H1 (cell line): ENCODE measurements around the gene TMA7B. TPM values are rescaled to one million over a fixed set of nuclear protein-coding genes. Genes with fewer than 3 reads are reported as not detected.

Experiments used
- CTCF ChIA-PET: fragments of 300-600 bp; sonication (Branson Sonifier 250); formaldehyde crosslinking; loops from one replicate; lab custom pipeline; 2021; ENCODE audit not compliant: partially characterized antibody; lab: Charles Lee
- POLR2A ChIA-PET: fragments of 300-600 bp; sonication (Branson Sonifier 250); formaldehyde crosslinking; loops from one replicate; lab custom pipeline; 2021; ENCODE audit warnings: inconsistent platforms; ENCODE audit not compliant: partially characterized antibody; lab: Charles Lee
- DNase-seq, 2 experiments: peaks; one replicate each; pipeline versions ENCODE4 v3.0.0 to v3.0.0-alpha.2; 2010 to 2022; ENCODE audit warnings: low spot score in 2 of 2, low read depth in 1 of 2, mixed read lengths in 1 of 2
- FAIRE-seq: peaks from 2 replicates; lab custom pipeline; 2011; peaks lifted over from hg19 to GRCh38; lab: Jason Lieb, UNC
- H2AFZ ChIP-seq: 2 replicates; pipeline ENCODE4 v1.8.1; 2012; ENCODE audit warnings: low read length, inconsistent platforms
- H2AK5ac ChIP-seq: 2 replicates; pipeline ENCODE4 v1.6.1; 2013; ENCODE audit warnings: low read depth, low read length
- H2BK120ac ChIP-seq: replicated peaks from 2 replicates; pipeline ENCODE3; 2013; ENCODE audit warnings: low read depth, low read length, inconsistent platforms
- H2BK12ac ChIP-seq: 2 replicates; pipeline ENCODE4 v1.6.1; 2013; ENCODE audit warnings: low read depth, low read length
- H2BK15ac ChIP-seq: 2 replicates; pipeline ENCODE4 v1.6.1; 2013; ENCODE audit warnings: low read length
- H2BK20ac ChIP-seq: 2 replicates; pipeline ENCODE4 v1.6.1; 2013; ENCODE audit warnings: low read length
- H2BK5ac ChIP-seq: 2 replicates; pipeline ENCODE4 v1.6.1; 2013; ENCODE audit warnings: low read depth, low read length
- H3K14ac ChIP-seq: 2 replicates; pipeline ENCODE4 v1.6.1; 2013; ENCODE audit warnings: inconsistent platforms; ENCODE audit not compliant: insufficient read length
- H3K18ac ChIP-seq: 2 replicates; pipeline ENCODE4 v1.6.1; 2013; ENCODE audit warnings: low read length; ENCODE audit errors: extremely low read depth
- H3K23ac ChIP-seq: 2 replicates; pipeline ENCODE4 v1.6.1; 2013; ENCODE audit warnings: inconsistent platforms; ENCODE audit not compliant: insufficient read length
- H3K23me2 ChIP-seq: 2 replicates; pipeline ENCODE4 v1.6.1; 2013; ENCODE audit warnings: low read depth, low read length
- H3K27ac ChIP-seq: 2 replicates; pipeline ENCODE4 v1.6.1; 2011; ENCODE audit warnings: low read depth, low read length, inconsistent platforms
- H3K27me3 ChIP-seq, 4 experiments: replicated peaks in 1 of 4; 1 replicate in 1 of 4; 2 replicates in 3 of 4; pipeline versions ENCODE4 v1.6.1 to v1.8.1; 2011 to 2013; ENCODE audit warnings: low read length in 3 of 4, mild to moderate bottlenecking in 3 of 4, inconsistent platforms in 2 of 4, mixed read lengths in 2 of 4, moderate library complexity in 1 of 4; ENCODE audit not compliant: control insufficient read depth in 3 of 4, insufficient read depth in 3 of 4; ENCODE audit errors: extremely low read depth in 1 of 4
- H3K36me3 ChIP-seq, 4 experiments: 2 replicates each; pipeline versions ENCODE4 v1.6.1 to v1.8.1; 2011 to 2013; ENCODE audit warnings: mild to moderate bottlenecking in 4 of 4, low read length in 3 of 4, moderate library complexity in 2 of 4, control low read depth in 1 of 4, inconsistent platforms in 1 of 4; ENCODE audit not compliant: insufficient read depth in 4 of 4, control insufficient read depth in 2 of 4
- H3K4ac ChIP-seq: replicated peaks from 2 replicates; pipeline ENCODE3; 2013; ENCODE audit warnings: low read length, low read depth, mixed read lengths, inconsistent platforms; ENCODE audit not compliant: insufficient read length
- H3K4me1 ChIP-seq, 4 experiments: replicated peaks in 1 of 4; 1 replicate in 1 of 4; 2 replicates in 3 of 4; pipeline versions ENCODE4 v1.6.1 to v1.8.1; 2011 to 2013; ENCODE audit warnings: low read length in 3 of 4, inconsistent platforms in 2 of 4, mixed read lengths in 1 of 4; ENCODE audit not compliant: insufficient read depth in 4 of 4, control insufficient read depth in 3 of 4
- H3K4me2 ChIP-seq, 2 experiments: 2 replicates each; pipeline versions ENCODE4 v1.6.1 to v1.8.1; 2011 to 2013; ENCODE audit warnings: low read depth in 2 of 2, low read length in 2 of 2, control low read depth in 1 of 2, inconsistent platforms in 1 of 2, mild to moderate bottlenecking in 1 of 2; ENCODE audit not compliant: insufficient read depth in 1 of 2
- H3K4me3 ChIP-seq, 4 experiments: fragments of 200-600, 300-600 bp in 1 of 4; sonication (generic), shearing (Covaris generic), sonication (Bioruptor Twin) in 1 of 4; 2 replicates each; pipeline versions ENCODE4 v1.5.1 to v1.8.1; 2011 to 2016; ENCODE audit warnings: low read length in 4 of 4, low read depth in 3 of 4, control low read depth in 2 of 4, inconsistent platforms in 2 of 4, mild to moderate bottlenecking in 2 of 4, mixed read lengths in 1 of 4, moderate library complexity in 1 of 4; ENCODE audit not compliant: insufficient read depth in 2 of 4; ENCODE audit errors: extremely low read depth in 1 of 4
- H3K56ac ChIP-seq: replicated peaks from 2 replicates; pipeline ENCODE3; 2013; ENCODE audit warnings: low read depth, mild to moderate bottlenecking, mixed read lengths, low read length, inconsistent platforms; ENCODE audit not compliant: insufficient read length
- H3K79me1 ChIP-seq: 2 replicates; pipeline ENCODE4 v1.6.1; 2013; ENCODE audit warnings: low read depth, low read length, control low read depth
- H3K79me2 ChIP-seq, 2 experiments: 2 replicates each; pipeline versions ENCODE4 v1.6.1 to v1.8.1; 2012 to 2013; ENCODE audit warnings: low read length in 2 of 2, mild to moderate bottlenecking in 2 of 2, inconsistent platforms in 1 of 2; ENCODE audit not compliant: insufficient read depth in 2 of 2, control insufficient read depth in 1 of 2
- H3K9ac ChIP-seq, 4 experiments: replicated peaks in 1 of 4; 1 replicate in 1 of 4; 2 replicates in 3 of 4; pipeline versions ENCODE4 v1.6.1 to v1.8.1; 2011 to 2013; ENCODE audit warnings: low read depth in 3 of 4, low read length in 3 of 4, control low read depth in 2 of 4, mild to moderate bottlenecking in 2 of 4, moderate library complexity in 2 of 4, inconsistent platforms in 1 of 4; ENCODE audit errors: extremely low read depth in 1 of 4
- H3K9me3 ChIP-seq, 2 experiments: 2 replicates each; pipeline versions ENCODE4 v1.6.1 to v1.8.1; 2012 to 2013; ENCODE audit warnings: mild to moderate bottlenecking in 2 of 2, moderate library complexity in 2 of 2, control low read depth in 1 of 2, inconsistent platforms in 1 of 2, low read depth in 1 of 2, low read length in 1 of 2, mixed read lengths in 1 of 2; ENCODE audit not compliant: insufficient read depth in 2 of 2
- H4K20me1 ChIP-seq, 2 experiments: replicated peaks in 1 of 2; 2 replicates each; pipeline versions ENCODE3 to v1.8.1; 2011 to 2013; ENCODE audit warnings: inconsistent platforms in 2 of 2, low read length in 2 of 2, mild to moderate bottlenecking in 1 of 2; ENCODE audit not compliant: insufficient read depth in 2 of 2, control insufficient read depth in 1 of 2
- H4K5ac ChIP-seq: 2 replicates; pipeline ENCODE4 v1.6.1; 2013; ENCODE audit warnings: low read length, low read depth, mixed read lengths, inconsistent platforms; ENCODE audit not compliant: insufficient read length
- H4K8ac ChIP-seq: 2 replicates; pipeline ENCODE4 v1.8.0; 2013; ENCODE audit warnings: mild to moderate bottlenecking, moderate library complexity, low read length, inconsistent platforms; ENCODE audit not compliant: insufficient read depth; ENCODE audit errors: extremely low read depth
- H4K91ac ChIP-seq: replicated peaks from 2 replicates; pipeline ENCODE3; 2013; ENCODE audit warnings: low read length, mixed read lengths, inconsistent platforms; ENCODE audit not compliant: insufficient read length
- ATF3 ChIP-seq: IDR thresholded peaks from 2 replicates; pipeline ENCODE4 v1.6.1; 2011; ENCODE audit warnings: low read depth, mild to moderate bottlenecking, low read length; ENCODE audit not compliant: insufficient read depth
- BACH1 ChIP-seq: IDR thresholded peaks from 2 replicates; pipeline ENCODE4 v1.6.1; 2012; ENCODE audit warnings: low read length, improper control_type of control experiment
- E2F6 ChIP-seq: IDR thresholded peaks from 2 replicates; pipeline ENCODE4 v1.6.1; 2012; ENCODE audit warnings: inconsistent platforms
- HDAC6 ChIP-seq: IDR thresholded peaks from one replicate; pipeline ENCODE4 v1.7.1; 2012; ENCODE audit warnings: low read depth, mild to moderate bottlenecking, inconsistent platforms, low read length, moderate library complexity
- RAD21 ChIP-seq, 2 experiments: IDR thresholded peaks in 1 of 2; conservative IDR thresholded peaks in 1 of 2; 2 replicates each; pipeline ENCODE4 v1.6.1; 2011; ENCODE audit warnings: low read depth in 2 of 2, low read length in 2 of 2, improper control_type of control experiment in 1 of 2, inconsistent platforms in 1 of 2, mild to moderate bottlenecking in 1 of 2, moderate library complexity in 1 of 2
- SIRT6 ChIP-seq: IDR thresholded peaks from one replicate; pipeline ENCODE4 v1.7.1; 2012; ENCODE audit warnings: low read length, inconsistent platforms
- WGBS, 2 experiments: shearing (Covaris generic) in 1 of 2; methylation state at CpG; one replicate each; pipeline versions ENCODE4 v1.1.6 to v1.1.7; 2013 to 2015; ENCODE audit warnings: low lambda C conversion rate in 2 of 2, mixed read lengths in 2 of 2, inconsistent platforms in 1 of 2, low coverage in 1 of 2, missing lambda C conversion rate in 1 of 2; ENCODE audit not compliant: insufficient replicate concordance in 2 of 2, insufficient coverage in 1 of 2, insufficient read length in 1 of 2; ENCODE audit errors: extremely low coverage in 1 of 2, missing lambda C conversion rate in 1 of 2; 5-methylcytosine and 5-hydroxymethylcytosine counted together
- polyA plus RNA-seq, 7 experiments: library from polyadenylated mRNA; depleted of rRNA in 3 of 7; stranded (reverse) in 5 of 7; unstranded in 2 of 7; fragments of >200 nt in 5 of 7; fragments of 200-250 nt in 2 of 7; gene quantifications; 1 replicate in 5 of 7; 2 replicates in 1 of 7; 4 replicates in 1 of 7; pipeline versions ENCODE4 v1.2.1 to v1.2.3, GENCODE V29; 2011 to 2013; ENCODE audit warnings: missing spikeins in 2 of 7, mixed read lengths in 2 of 7
- total RNA-seq: library from RNA; stranded (reverse); fragmentation: NEBNext Ultra II Directional; extraction: Animal tissue kit (Norgen Biotek cat#: 25700); gene quantifications from 2 replicates; pipeline ENCODE4 v1.2.1, GENCODE V29; 2021

Gene TMA7B
- total and polyA plus RNA-seq, 2 of the 8 experiments (the other 6 are each of a cell fraction or from before 2014, with no cell fraction given), result not detected

GRCh38 chr22:39974065-39974464, 13.9 kb downstream of the TMA7B start:
- Histone ChIP-seq H3K4me3 (no peak overlapping the region), H2BK12ac (no peak overlapping the region), H3K4ac (no peak overlapping the region), H2BK15ac (no peak overlapping the region), H3K9me3 (no peaks in the 10 kb centered on the region), H3K4me2 (no peak overlapping the region), H3K56ac (no peak overlapping the region), H2BK20ac (no peak overlapping the region), H3K23me2 (no peaks in the 10 kb centered on the region), H4K20me1 (no peaks in the 10 kb centered on the region), H4K91ac (no peak overlapping the region), H3K23ac (no peak overlapping the region), H3K18ac (no peak overlapping the region), H3K4me1 (peaks cover 0 to 7% (median 0%) of the 10 kb centered on the region in 4 experiments; a peak in 4 of 7 replicates), H3K14ac (no peak overlapping the region), H3K27ac (no peak overlapping the region), H3K9ac (no peak overlapping the region), H2AFZ (no peak overlapping the region), H4K5ac (no peak overlapping the region), H3K79me1 (no peaks in the 10 kb centered on the region), H2BK120ac (no peak overlapping the region), H3K36me3 (no peaks in the 10 kb centered on the region), H3K79me2 (no peaks in the 10 kb centered on the region), H3K27me3 (peaks cover 0 to 2% (median under 1%) of the 10 kb centered on the region in 4 experiments; a peak in 3 of 7 replicates), H4K8ac (no peak overlapping the region), H2AK5ac (no peak overlapping the region), H2BK5ac (no peak overlapping the region)
- no peak for DNase-seq
- ChIA-PET POLR2A (interaction anchor here (0.9 kb wide), 1 partner anchor 18 kb away, joined by 5 read pairs; no protein-coding TSS in a partner anchor), CTCF (interaction anchor here (0.9 to 3.3 kb wide), 9 partner anchors 10 to 545 kb away, joined by 3 to 13 read pairs (median 4); no protein-coding TSS in a partner anchor)
- TF ChIP-seq HDAC6 (no peak), E2F6 (no peak), BACH1 (no peak), RAD21 (IDR thresholded peaks at IDR 0.05 in 1 of 2, conservative IDR thresholded peaks at IDR 0.05 in 1 of 2; ENCODE audit: low read depth in 2 of 2, low read length in 2 of 2) (no peak), ATF3 (no peak), SIRT6 (no peak)
- FAIRE-seq, result no peak
- 89% methylated on average over 5 of the region's 5 CpGs; no CpG with 5 or more reads in 1 of the 2 experiments for WGBS, 2 experiments
